ENCODE measurements around the gene UBE2E3.

UBE2E3 gene

DNA sequence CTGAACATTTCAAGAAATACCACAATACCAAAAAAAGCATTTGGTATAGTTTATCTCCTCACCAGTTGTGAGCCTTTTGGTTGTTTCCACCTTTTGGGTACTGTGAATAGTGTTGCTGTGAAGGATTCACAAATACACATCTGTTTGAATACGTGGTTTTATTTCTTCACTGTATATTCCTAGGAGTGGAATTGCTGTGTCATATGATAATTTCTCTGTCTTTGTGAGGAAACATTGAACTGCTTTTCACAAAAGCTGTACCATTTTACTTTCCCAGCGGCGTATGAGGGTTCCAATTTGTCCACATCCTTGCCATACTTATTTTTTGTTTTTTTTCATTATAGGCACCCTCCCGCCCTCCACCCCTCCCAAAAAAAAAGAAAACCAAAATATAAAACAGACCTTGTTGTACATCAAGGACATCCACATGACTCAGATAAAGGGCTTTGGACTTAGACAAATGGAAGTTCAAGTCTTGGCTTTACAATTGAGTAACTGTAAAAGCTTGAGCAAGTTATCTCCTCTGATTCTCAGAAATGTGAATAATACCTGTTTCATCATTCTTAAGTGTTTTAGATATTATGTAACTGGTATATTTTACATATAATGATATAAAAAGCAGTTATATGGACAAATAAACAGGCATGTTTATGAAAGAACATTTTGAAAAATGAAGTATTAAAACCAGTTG, 19.0 kb downstream of the UBE2E3 start:
- TF ChIP-seq, protein P1, sequence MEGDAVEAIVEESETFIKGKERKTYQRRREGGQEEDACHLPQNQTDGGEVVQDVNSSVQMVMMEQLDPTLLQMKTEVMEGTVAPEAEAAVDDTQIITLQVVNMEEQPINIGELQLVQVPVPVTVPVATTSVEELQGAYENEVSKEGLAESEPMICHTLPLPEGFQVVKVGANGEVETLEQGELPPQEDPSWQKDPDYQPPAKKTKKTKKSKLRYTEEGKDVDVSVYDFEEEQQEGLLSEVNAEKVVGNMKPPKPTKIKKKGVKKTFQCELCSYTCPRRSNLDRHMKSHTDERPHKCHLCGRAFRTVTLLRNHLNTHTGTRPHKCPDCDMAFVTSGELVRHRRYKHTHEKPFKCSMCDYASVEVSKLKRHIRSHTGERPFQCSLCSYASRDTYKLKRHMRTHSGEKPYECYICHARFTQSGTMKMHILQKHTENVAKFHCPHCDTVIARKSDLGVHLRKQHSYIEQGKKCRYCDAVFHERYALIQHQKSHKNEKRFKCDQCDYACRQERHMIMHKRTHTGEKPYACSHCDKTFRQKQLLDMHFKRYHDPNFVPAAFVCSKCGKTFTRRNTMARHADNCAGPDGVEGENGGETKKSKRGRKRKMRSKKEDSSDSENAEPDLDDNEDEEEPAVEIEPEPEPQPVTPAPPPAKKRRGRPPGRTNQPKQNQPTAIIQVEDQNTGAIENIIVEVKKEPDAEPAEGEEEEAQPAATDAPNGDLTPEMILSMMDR (IDR thresholded peaks at IDR 0.05; ENCODE audit: control insufficient read depth, insufficient read depth, low read depth, low read length, missing control alignments) = no peak
- H3K4me3 ChIP-seq (ENCODE audit: control insufficient read depth, low read depth, low read length) = no peak overlapping the region
- no peak for DNase-seq (ENCODE audit: low read depth)

DNA sequence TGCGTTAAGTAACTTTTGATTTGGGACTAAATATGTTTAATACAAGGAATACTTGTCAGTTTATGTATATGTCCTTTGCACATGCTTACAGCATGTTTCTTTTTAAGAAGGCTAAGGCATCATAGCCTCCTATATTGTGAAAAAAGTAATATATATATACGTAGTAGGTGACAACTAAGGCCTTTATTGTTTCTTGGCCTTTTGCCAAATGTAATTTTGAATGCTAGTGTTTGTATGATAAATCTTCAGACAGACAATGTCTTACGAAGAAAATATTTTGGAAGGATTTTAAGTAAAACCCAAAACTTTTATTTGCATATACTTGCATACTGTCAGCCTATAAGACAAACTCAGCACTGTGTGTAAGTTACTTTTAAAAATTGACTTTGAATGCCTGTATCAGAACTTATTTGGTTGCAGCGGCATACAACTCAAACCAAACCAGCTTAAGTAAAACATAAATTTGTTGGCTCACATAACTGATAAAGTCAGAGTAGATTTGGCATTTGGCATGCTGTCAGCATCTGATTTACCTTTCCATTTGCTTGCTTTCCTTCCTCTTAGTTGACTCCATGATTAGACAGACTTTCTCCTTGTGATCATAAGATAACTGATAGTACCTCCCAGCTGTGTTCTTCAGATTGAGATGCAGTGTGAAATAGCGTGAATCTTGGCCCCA, 24.4 kb downstream of the UBE2E3 start:
- H3K4me3 ChIP-seq (ENCODE audit: control insufficient read depth, low read depth, low read length) = no peak overlapping the region
- DNase-seq (ENCODE audit: low read depth) = no peak
- TF ChIP-seq, protein P1 (IDR thresholded peaks at IDR 0.05; ENCODE audit: control insufficient read depth, insufficient read depth, low read depth, low read length, missing control alignments) = no peak

DNA sequence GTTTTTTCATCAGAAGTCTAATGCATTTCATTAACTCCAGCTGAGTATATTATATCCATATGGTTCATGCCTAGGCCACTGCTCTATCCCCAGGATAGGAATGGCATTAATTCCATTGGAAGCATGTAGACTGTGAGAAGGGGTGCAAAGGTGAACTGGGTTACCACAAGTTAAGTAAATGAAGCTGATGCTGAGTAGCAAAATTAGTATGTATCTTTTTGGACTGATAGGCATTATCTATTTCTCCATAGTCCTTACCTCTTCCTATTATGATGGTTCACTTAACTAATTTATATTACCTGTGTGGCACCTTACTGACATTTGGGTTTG, 24.9 kb downstream of the UBE2E3 start:
- H3K4me3 ChIP-seq (ENCODE audit: control insufficient read depth, low read depth, low read length) = no peak overlapping the region
- TF ChIP-seq, protein P1 (IDR thresholded peaks at IDR 0.05; ENCODE audit: control insufficient read depth, insufficient read depth, low read depth, low read length, missing control alignments) = no peak
- DNase-seq (ENCODE audit: low read depth) = no peak

DNA sequence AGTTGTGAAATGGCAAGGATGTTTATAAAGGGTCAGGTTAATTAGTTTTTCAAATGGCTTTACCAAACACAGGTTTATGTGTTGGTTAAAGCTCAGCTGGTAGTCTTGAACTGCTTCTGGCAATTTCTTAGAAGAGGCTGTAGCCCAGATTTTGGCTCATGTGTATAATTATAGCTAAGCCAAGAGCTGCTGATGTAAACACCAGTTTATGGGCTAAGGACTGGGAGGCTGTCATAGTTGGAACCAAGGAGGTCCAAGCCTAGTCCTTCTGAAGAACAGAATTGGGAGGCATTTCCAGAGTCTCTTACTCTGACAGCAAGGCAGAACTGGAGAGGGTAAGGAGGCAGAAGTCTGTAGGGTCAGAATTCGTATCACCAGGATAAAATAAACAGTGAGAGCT, 25.4 kb downstream of the UBE2E3 start:
- no peak for DNase-seq (ENCODE audit: low read depth)
- no peak overlapping the region for H3K4me3 ChIP-seq (ENCODE audit: control insufficient read depth, low read depth, low read length)
- TF ChIP-seq, protein P1 (IDR thresholded peaks at IDR 0.05; ENCODE audit: control insufficient read depth, insufficient read depth, low read depth, low read length, missing control alignments) = no peak

DNA sequence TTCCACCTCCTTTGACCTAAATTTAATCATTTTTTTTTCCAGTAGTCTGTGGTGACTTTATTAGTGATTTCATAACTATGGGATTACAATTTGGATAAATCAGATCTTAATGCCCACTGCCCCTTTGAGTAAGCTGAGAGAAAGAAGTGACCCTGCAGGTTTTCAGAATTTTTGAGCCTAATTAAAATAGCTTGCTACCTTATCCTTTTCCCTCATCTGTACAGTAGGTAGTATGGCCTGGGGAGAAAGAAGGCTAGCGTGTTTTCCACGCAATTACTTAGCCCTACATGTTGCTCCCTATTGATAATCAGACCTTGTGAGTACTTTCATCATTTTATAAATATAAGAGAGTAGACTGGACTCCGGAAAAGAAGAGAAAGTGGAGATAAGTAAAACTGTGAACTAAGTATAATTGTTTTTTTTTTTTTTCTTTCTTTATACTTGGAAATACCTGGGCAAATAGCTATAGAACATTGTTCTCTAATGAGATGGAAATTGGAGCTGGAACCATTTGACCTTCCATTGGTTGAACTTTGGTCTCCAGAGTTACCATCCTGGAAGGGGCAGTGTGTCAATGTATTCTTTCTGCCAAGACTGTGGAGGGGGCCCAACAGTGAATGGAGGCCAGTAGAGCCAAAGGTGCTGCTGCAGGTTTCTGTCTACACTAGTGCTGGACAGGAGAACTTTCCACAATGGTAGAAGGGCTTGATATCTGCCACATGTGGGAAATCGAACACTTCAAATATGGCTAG, 26.9 kb downstream of the UBE2E3 start:
- no peak overlapping the region for H3K4me3 ChIP-seq (ENCODE audit: control insufficient read depth, low read depth, low read length)
- TF ChIP-seq, protein P1 (IDR thresholded peaks at IDR 0.05; ENCODE audit: control insufficient read depth, insufficient read depth, low read depth, low read length, missing control alignments) = no peak
- no peak for DNase-seq (ENCODE audit: low read depth)

DNA sequence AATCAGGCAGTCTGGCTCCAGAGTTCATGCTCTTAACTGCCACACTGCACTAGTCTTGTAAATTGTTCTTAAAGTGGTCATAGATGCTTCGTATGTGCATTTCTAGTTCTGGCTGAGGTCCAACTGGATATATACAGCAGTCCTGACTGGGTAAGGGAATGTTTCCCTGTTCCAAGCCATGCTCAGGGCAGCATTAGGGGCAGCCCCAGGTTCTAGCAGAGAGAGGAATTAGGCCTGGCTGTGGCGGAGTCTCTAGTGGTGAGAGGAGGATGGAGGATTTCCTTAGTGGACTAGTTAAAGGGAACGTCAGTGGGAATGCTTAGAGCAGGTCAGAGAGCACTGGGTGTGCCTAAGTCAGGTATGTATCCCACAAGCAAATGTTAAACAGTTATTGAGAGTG, 28.0 kb downstream of the UBE2E3 start:
- TF ChIP-seq, protein P1 (IDR thresholded peaks at IDR 0.05; ENCODE audit: control insufficient read depth, insufficient read depth, low read depth, low read length, missing control alignments) = no peak
- DNase-seq (ENCODE audit: low read depth) = no peak
- H3K4me3 ChIP-seq (ENCODE audit: control insufficient read depth, low read depth, low read length) = no peak overlapping the region

All from AG09309 (cell line).